Neutrophil (primary cell): ENCODE measurements around the gene CCNH.

Source experiments
- H3K27ac ChIP-seq: fragments of 200-600 bp; sonication (generic); 2 replicates; pipeline ENCODE4 v1.5.1; 2016; ENCODE audit warnings: mild to moderate bottlenecking, moderate library complexity
- H3K27me3 ChIP-seq: fragments of 200-600 bp; sonication (generic); 2 replicates; pipeline ENCODE4 v1.6.0; 2016; ENCODE audit warnings: mild to moderate bottlenecking
- H3K36me3 ChIP-seq: fragments of 200-600 bp; sonication (generic); 2 replicates; pipeline ENCODE4 v1.5.1; 2017
- H3K4me1 ChIP-seq, 2 experiments: fragments of 200-600 bp in 1 of 2; sonication (generic) in 1 of 2; 1 replicate in 1 of 2; 2 replicates in 1 of 2; pipeline versions ENCODE4 v1.5.1 to v1.6.1; 2013 to 2016; ENCODE audit warnings: low read depth in 1 of 2, low read length in 1 of 2, mild to moderate bottlenecking in 1 of 2, moderate library complexity in 1 of 2; ENCODE audit not compliant: control insufficient read depth in 1 of 2, insufficient read depth in 1 of 2
- H3K4me3 ChIP-seq, 2 experiments: fragments of 200-600 bp in 1 of 2; sonication (generic) in 1 of 2; 1 replicate in 1 of 2; 2 replicates in 1 of 2; pipeline ENCODE4 v1.5.1; 2013 to 2016; ENCODE audit warnings: low read depth in 1 of 2, low read length in 1 of 2, mild to moderate bottlenecking in 1 of 2, moderate library complexity in 1 of 2
- H3K9me3 ChIP-seq: fragments of 200-600 bp; sonication (generic); 2 replicates; pipeline ENCODE4 v1.5.1; 2016
- CTCF ChIP-seq: fragments of 200-600 bp; sonication (generic); IDR thresholded peaks from 2 replicates; pipeline ENCODE4 v1.5.1; 2016; ENCODE audit warnings: antibody characterized with exemption

Gene CCNH

GRCh38 chr5:87398981-87399614 lies 13.6 kb downstream of the CCNH start:
- Histone ChIP-seq H3K4me1 (peaks cover 24 to 28% of the 10 kb centered on the region in 2 experiments), H3K27me3 (no peaks in the 10 kb centered on the region), H3K4me3 (no peak overlapping the region), H3K27ac (peak overlapping the region; percentile 62), H3K9me3 (no peaks in the 10 kb centered on the region), H3K36me3 (peaks cover 74% of the 10 kb centered on the region)
- no peak for TF ChIP-seq CTCF

GRCh38 chr5:87394411-87395165 lies 18.1 kb downstream of the CCNH start:
- H3K4me1 ChIP-seq, result peaks cover 16 to 20% of the 10 kb centered on the region in 2 experiments
- no peaks in the 10 kb centered on the region for H3K9me3 ChIP-seq
- H3K4me3 ChIP-seq, result no peak overlapping the region
- H3K27ac ChIP-seq, result peak overlapping the region; percentile 52
- TF ChIP-seq CTCF, result no peak
- no peaks in the 10 kb centered on the region for H3K27me3 ChIP-seq
- H3K36me3 ChIP-seq, result peaks cover 93% of the 10 kb centered on the region

GRCh38 chr5:87393331-87393730 lies 19.4 kb downstream of the CCNH start:
- Histone ChIP-seq H3K4me3 (no peak overlapping the region), H3K36me3 (peaks cover 95% of the 10 kb centered on the region)

GRCh38 chr5:87392801-87393200 lies 19.9 kb downstream of the CCNH start:
- TF ChIP-seq CTCF, result no peak

More at GRCh38 chr5:87393331-87393730, 19.4 kb downstream of the CCNH start:
- Histone ChIP-seq H3K4me1 (peaks cover 12 to 13% of the 10 kb centered on the region in 2 experiments), H3K27ac (no peak overlapping the region), H3K27me3 (no peaks in the 10 kb centered on the region), H3K9me3 (no peaks in the 10 kb centered on the region)
- TF ChIP-seq CTCF, result no peak

GRCh38 chr5:87392170-87392569 lies 20.6 kb downstream of the CCNH start:
- Histone ChIP-seq H3K27me3 (no peaks in the 10 kb centered on the region), H3K4me3 (no peak overlapping the region), H3K9me3 (no peaks in the 10 kb centered on the region), H3K27ac (no peak overlapping the region), H3K36me3 (peaks cover 95% of the 10 kb centered on the region), H3K4me1 (peaks cover 12 to 13% of the 10 kb centered on the region in 2 experiments)
- no peak for TF ChIP-seq CTCF

More at GRCh38 chr5:87392801-87393200, 19.9 kb downstream of the CCNH start:
- no peaks in the 10 kb centered on the region for H3K27me3 ChIP-seq
- H3K36me3 ChIP-seq, result peaks cover 95% of the 10 kb centered on the region
- H3K27ac ChIP-seq, result no peak overlapping the region
- H3K4me1 ChIP-seq, result peaks cover 12 to 13% of the 10 kb centered on the region in 2 experiments
- no peaks in the 10 kb centered on the region for H3K9me3 ChIP-seq
- no peak overlapping the region for H3K4me3 ChIP-seq
